HG02938 (cell line): ENCODE measurements around the gene BIN2.
"Not testable (repeated sequence)": the region's sequence is repeated elsewhere in the genome, so short reads cannot be mapped to it uniquely, and the experiment has no call there.

Experiments used
- ATAC-seq: cut with Tn5 transposase; IDR thresholded peaks from one replicate; pipeline ENCODE4 v1.9.1; 2021; ENCODE audit warnings: mild to moderate bottlenecking, moderate library complexity; ENCODE audit not compliant: unreplicated experiment

BIN2 gene

DNA sequence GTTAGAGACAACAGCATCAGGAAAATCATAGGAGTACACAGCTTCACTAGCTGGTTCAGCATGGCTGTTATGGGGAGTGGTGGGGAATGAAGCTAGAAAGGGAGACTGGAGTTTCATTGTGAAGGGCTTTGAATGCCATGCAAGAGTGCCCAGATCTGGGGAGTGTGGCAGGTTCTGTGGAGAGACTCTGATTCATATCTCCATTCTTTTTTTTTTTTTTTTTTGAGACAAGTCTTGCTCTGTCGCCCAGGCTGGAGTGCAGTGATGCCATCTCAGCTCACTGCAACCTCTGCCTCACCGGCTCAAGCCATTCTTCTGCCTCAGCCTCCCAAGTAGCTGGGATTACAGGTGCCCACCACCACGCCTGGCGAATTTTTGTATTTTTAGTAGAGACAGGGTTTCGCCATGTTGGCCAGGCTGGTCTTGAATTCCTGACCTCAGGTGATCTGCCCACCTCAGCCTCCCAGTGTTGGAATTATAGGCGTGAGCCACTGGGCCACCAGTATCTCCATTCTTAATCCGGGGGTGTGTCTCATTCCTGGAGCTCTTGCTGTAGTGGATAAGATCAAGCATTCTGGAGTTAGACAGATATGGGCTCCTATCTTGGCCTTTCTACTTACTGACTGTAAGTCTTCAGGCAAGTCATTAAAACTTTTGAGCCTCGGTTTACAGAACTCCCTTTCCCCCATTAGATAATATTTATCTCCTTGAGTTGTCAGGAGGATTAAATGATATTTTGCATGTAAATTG lies 5.7 kb downstream of the BIN2 start:
- ATAC-seq, result not testable (repeated sequence)

DNA sequence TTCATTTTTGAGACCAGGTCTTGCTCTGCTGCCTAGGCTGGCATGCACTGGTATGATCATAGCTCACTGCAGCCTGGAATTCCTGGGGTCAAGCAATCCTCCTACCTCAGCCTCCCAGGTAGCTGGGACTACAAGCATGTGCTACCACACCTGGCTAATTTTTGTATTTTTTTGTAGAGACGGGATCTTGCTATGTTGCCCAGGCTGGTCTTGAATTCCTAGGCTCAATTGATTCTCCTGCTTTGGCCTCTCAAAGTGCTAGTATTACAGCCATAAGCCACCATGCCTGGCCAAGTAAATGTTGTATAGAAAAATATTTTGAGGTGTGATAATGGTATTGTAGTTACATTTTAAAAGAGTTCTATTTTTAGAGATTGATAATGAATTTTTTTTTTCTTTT lies 12.6 kb downstream of the BIN2 start:
- ATAC-seq, result no peak

DNA sequence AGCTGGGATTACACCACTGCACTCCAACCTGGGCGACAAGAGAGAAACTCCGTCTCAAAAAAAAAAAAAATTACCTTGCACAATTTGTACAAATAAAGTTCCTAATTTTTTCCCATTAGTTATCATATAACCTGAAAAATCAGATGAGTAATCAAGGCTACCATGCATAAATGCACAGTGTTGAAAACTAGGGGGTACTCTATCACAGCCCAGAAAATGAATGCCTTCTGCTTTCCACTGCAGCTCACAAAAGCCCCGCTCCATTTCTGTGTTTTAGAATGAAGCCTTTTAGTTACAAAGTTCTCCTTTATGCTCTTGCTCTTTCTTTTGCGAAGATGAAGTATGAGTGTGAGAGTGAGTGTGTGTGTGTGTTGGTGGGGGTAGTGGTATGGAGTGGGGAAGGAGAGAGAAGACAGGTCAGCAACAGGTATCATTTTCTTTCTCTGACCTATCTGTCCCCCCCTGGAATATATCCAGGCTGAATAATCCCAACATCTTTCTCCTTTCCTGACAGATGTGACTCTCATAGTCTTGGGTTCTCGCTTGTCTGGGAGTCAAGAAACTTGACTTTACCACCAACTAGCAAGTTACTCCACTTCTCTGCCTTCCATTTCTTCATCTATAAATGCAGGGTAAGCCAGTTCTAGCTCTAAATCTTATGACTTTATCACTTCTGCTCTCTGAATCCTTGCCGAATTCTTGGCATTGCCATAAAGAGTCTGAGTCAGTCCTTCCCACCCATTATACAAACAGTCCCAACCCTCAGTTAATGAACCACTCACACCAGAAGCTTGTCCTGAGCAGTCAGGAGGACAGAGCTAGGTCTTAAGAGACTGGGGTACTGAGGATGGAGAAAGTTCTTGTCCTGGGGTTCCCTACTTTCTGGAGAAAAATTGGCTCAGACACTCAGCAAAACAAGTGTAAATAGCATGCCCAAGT lies 16.1 kb downstream of the BIN2 start:
- no peak for ATAC-seq

DNA sequence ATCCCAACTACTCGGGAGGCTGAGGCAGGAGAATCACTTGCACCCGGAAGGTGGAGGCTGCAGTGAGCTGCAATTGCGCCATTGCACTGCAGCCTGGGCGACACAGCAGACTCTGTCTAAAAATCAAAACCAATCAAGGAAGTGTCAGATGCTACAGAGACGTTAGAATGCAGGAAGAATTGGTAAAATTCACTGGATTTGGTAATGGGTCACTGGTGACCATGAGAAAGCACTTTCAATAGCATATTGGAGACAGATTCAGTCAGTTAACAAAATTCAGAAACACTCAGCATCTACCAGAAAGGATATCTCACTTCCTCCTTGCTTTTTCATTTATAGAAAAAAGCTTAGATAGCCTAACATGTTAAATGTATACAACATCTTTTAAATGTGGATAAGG lies 17.5 kb downstream of the BIN2 start:
- ATAC-seq, result no peak

DNA sequence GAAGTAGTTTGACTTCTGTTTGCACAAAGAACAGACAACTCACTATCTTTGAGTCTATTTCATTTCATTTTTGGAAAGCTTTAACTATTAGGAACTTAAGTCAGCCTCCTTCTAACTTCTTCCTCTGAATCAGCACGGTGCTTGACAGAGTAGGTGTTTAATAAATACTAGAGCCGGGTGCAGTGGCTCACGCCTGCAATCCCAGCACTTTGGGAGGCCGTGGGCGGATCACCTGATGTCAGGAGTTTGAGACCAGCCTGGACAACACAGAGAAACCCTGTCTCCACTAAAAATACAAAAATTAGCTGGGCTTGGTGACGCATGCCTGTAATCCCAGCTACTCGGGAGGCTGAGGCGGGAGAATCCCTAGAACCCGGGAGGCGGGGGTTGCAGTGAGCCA lies 23.2 kb downstream of the BIN2 start:
- not testable (repeated sequence) for ATAC-seq

DNA sequence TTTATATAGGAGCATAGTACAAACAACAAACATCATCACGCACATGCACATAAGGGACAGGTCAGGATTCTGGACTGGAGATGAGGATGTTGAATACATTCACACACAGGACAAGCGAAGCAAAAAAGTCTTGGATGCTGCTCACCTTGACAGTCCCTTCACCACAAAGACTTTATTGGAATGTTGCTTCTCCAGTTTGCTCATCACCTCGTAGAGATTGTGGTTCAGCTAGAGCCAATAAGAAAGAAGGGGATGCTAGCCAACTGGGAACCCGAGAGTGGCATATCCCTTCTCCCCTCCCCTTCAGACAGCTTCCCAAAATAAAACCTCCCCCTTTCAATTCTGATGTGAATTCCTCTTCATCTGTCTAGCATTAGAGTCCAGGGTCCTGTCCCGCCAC lies 28.3 kb downstream of the BIN2 start:
- no peak for ATAC-seq

DNA sequence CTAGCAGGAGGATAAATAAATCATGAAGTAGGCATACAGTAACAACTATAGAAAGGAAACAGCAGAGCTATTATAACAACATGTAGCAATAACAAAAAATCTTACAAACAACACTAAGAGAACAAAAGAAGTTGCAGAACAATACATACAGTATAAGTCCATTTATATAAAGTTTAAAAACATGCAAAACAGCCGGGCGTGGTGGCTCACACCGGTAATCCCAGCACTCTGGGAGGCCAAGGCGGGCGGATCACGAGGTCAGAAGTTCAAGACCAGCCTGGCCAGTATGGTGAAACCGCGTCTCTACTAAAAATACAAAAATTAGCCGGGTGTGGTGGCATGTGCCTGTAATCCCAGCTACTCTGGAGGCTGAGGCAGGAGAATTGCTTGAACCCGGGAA lies 29.9 kb downstream of the BIN2 start:
- ATAC-seq, result not testable (repeated sequence)

DNA sequence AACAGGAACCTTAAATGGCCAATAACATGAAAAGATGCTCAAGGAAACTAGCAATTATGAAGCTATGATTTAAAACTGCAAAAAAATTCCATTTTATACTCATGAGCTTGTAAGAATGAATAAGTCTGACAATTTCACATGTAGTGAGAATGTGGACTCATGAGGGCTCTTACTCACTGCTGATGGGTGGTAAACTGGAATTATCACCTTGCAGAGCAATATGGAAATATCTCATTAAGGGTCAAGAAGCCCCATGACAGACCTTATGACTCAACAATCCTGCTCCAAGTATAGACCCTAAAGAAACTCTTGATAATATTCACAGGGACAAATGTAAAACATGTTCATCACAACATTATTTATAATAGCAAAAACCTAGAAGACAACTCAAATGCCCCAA lies 30.3 kb downstream of the BIN2 start:
- ATAC-seq, result no peak

DNA sequence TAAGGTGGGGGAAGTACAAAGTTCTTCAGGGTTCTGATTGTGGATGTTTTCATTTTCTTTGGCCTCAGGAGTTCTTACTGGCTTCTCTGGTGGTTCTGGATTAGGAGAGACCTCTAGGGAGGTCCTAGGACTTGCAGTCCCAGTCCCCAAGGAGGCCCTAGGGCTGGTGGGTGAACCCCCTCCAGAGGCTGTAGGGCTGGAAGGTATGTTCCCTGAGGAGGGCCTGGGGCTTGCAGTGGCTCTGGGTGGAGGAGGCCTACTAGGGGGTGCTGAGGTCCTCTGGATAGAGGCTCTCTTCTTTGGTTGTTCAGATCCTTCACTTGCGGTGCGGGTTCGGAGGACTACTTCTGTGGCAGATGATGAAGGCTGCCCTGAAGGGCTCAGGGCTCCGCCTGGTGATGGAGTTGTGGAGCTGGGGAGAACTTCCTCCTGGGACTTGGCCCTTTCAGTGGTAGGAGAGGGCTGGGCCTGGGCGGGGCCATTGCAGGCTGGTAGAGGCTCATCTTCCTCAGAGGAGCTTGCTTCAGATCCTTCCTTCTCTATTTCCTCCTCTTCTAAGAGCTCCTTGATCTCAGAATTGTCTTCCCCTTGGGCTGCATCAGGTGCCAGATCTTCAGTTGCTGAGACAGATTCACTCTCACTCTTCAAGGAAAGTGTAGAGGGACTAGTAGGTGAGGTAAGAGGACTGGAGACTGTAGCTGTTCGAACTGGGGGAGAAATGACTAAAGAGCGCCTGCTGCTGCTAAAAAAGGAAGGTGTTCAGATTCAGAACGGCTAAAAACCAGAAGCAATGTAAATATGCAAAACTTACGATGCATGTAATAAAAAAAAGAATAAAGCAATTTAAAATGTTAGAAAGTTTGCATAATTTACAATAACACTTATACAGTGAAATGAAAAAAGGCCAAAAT lies 32.1 kb downstream of the BIN2 start:
- not testable (repeated sequence) for ATAC-seq

DNA sequence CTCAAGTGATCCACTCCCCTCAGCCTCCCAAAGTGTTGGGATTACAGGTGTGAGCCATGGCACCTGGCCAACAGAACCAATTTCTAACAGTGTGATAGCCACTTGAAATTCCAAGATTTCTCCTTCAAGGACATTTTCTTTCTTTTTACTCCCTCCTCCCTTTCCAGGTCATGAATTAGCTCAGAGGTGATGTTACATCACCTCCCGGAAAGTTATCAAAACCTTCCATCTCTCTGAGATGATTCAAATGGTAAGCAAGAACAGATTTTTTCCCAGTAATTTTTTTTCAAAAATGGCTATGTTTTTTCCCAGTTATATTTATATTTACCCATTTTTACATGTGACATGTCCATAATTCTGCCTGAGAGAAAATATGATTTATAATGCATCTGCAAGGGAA lies 38.1 kb downstream of the BIN2 start:
- no peak for ATAC-seq

DNA sequence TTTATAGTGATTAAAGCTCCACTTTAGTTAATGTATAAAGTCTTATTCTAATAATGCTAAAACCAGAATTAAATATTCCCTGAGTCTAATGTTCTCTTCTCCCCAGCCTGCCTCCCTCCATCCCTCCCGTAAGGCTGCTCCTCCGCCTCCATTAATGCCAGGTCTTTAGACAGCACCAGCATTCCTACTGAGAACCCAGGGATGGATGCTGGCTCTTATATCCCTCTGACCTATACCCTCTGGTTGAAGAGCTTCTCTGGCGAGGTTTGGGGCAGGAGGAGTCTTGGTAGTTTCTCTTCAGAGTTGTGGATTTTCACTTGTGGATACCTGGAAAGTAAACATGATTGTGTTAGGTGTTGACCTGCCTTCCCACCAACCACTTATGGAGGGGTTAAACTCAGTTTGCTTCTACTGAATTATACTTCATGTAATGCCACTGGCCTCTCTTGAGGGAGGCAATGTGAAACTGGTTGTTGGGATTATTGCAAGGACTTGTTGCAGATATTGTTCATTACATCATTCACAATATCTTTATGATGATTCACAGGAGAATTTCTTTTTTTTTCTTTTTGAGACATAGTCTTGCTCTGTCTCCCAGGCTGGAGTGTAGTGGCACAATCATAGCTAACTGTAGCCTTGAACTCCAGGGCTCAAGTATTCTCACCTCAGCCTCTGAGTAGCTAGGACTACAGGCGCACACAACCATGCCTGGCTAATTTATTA lies 42.6 kb downstream of the BIN2 start:
- no peak for ATAC-seq

DNA sequence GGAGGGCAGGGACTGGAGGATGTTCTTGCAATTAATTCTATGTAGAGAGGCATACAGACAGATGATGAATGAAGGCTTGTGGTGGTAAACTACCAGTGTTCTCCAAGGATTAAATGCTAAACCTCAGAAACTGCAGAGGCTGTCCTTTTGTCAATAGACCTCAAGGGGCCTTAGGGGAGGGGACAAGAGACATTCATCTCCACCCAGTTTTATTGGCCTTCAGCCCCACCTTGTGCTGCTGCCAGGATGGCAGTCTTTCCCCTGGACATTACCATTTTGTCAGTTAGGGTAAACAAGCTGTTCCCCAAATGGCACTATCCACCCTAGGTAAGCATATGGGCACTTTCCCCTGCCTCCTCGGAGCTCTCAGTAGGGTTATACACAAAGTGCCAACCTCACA lies 48.9 kb downstream of the BIN2 start:
- no peak for ATAC-seq

DNA sequence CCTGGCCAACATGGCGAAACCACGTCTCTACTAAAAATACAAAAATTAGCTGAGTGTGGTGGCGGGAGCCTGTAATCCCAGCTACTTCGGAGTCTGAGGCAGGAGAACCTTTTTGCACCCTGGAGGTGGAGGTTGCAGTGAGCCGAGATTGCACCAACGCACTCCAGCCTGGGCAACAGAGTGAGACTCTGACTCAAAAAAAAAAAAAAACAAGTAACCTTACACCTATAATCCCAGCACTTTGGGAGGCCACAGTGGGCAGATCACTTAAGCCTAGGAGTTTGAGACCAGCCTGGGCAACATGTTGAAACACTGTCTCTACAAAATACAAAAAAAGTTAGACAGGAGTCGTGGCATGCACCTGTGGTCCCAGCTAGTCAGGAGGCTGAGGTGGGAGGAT lies 51.2 kb downstream of the BIN2 start:
- not testable (repeated sequence) for ATAC-seq

DNA sequence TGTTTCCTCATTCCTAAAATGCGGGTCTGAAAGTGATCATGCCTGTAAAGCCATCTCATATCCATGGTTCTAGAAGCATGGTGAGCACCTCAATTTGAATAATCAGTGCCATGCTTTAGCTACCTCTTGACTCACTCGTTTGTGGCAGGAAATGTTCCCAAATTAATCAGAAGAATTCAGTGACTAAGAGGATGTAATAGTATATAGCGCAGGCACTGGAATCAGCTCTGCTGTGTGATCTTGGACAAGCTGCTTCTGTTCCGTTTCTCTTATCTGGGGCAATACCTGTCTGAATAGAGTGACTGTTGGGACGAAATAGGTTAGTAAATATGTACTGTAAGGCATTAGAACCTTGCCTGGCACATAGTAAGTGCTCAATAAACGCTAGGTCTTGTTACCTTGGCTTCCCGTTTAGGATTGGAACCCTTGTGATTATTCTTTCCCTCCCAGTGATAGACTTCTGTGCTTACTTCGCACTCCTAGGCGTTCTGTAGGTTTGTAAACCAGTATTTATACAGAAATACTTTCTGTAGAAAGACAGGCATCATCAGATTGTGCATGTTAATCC lies 52.9 kb downstream of the BIN2 start:
- no peak for ATAC-seq

DNA sequence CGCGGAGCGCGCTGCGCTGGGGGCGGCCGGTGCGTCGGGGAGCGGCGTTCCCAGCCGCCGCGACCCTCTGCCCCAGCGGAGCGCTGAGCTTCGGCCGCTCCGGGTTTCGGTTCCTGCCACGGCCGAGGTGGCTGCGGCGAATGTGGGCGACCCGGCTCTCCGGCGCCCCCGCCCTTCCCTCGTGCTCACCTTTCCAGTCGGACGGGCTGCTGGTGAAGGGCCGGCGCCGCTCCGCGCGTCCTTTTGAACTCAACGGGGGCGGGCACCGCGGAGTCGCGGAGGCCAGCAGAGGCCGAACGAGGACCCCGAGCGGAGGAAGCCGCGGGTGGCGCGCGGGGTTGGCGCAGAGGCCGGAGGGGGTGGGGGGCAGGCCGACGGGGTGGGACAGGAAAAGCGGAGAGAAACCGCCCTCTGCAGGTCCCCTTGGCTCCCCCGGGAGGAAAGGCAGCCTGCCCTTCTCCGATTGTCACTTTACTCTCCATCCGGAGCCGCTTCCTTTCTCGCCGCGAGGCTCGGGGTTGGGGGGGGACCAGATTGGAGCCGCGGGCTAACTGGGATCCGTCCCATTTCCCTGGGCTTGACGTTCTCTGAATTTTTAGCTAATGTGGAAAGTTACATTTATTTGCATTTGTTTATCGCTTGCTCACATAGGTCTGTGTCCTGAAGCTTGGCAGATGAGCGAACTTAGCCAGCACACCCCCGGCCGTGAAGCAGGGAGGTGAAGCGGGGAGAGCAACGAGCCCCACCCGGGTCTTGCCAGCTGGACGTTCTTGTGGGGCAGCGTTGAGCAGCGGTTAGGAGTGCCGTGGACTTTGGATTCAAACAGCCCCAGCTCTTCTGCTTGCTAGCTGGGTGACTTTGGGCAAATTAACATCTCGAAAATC lies 53.7 kb downstream of the BIN2 start, which contains the start of gene SMAGP:
Gene SMAGP, minus strand, starts transcription at position 349 of the 884 bp plus-strand sequence. CDS start 1,137 bp downstream, outside the sequence.
- no peak for ATAC-seq

DNA sequence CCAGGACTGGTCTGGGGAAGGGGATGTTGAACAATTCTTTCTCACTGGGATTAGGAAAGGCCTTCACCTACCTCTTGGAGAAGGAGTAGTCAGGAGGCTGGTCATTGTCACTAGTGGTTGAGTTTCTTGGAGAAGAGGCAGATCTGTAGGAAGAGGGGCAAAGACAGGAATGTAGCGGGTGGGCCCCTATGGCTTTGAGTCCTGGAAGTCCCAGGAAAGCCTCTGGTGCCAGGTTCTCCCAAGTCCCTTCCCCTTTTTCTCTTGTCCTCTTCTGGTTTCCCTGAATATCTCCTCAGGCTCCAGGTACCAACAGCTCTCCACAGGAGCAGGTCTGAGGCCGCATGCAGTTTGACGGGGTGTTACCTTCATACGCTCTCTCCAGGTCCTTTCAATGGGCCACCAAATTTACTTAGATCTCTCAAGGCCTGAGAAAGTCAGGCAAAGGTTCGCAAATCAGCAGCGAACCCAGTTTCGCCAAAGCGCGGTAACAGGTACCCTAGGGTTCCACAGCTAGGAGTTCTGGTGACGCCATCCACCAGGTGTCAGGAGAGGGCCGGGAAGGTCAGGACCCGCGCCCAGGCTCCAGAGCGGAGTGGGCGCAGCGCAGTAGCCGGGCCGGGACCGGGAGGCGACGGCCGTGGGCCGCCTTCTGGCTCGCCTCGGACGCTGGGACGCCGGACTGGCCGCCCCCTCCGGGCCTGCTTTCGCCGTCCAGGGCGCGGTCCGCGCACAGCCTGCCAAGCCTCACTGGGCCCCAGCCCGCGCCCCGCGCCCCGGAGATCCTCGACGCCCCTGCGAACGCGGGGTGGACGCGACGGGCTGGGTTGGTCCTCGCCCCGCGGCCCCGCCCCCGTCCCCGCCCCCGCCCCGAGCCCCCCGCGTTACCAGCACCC lies 54.6 kb downstream of the BIN2 start:
- ATAC-seq, result no peak

DNA sequence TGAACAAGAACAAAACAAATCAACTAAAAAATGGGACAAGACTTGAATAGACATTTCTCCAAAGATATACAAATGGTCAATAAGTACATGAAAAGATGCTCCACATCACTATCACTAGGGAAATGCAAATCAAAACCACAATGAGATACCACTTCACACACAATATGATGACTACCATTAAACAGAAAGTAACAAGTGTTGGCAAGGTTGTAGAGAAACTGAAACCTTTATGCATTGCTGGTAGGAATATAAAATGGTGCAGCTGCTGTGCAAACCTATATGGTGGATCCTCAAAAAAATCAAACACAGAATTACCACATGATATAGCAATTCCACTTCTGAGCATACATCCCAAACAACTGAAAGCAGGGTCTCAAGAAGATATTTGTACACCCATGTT lies 59.0 kb downstream of the BIN2 start:
- peak; percentile 52 for ATAC-seq

DNA sequence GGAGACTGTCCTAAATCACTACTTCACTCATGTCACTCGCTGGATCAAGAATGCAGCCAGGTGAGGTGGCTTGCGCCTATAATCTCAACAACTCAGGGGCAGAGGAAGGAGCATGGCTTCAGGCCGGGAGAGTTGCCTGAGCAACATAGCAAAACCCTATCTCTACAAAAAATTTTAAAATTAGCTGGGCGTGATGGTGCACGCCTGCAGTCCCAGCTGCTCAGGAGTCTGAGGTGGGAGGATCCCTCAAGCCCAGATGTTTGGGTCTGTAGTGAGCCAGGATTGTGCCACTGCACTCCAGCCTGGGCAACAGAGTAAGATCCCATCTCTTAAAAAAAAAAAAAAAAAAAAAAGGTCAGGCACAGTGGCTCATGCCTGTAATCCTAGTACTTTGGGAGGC lies 59.7 kb downstream of the BIN2 start:
- no peak for ATAC-seq
